GM19240 (cell line): ENCODE results near the gene EML6.

ENCODE experiments used
- DNase-seq: peaks from one replicate; pipeline ENCODE4 v3.0.0; 2011; ENCODE audit warnings: low spot score; ENCODE audit not compliant: insufficient read length

The EML6 gene

GRCh38 chr2:54944724-54945326, 221.4 kb downstream of the EML6 start:
- no peak for DNase-seq

- no peak for DNase-seq
Measured at GRCh38 chr2:54945391-54946219, 222.1 kb downstream of the EML6 start.

GRCh38 chr2:54946220-54946805, 222.9 kb downstream of the EML6 start:
- no peak for DNase-seq

GRCh38 chr2:54947136-54947535, 223.7 kb downstream of the EML6 start:
- no peak for DNase-seq

- no peak for DNase-seq
Measured at GRCh38 chr2:54947646-54948045, 224.2 kb downstream of the EML6 start.

- no peak for DNase-seq
Measured at GRCh38 chr2:54948120-54948519, 224.7 kb downstream of the EML6 start.

GRCh38 chr2:54949431-54949830, 226.0 kb downstream of the EML6 start:
- DNase-seq = no peak

GRCh38 chr2:54950811-54951210, 227.3 kb downstream of the EML6 start:
- no peak for DNase-seq

GRCh38 chr2:54952425-54952824, 229.0 kb downstream of the EML6 start:
- DNase-seq = no peak

GRCh38 chr2:54952978-54953456, 229.6 kb downstream of the EML6 start:
- no peak for DNase-seq

GRCh38 chr2:54954158-54954557, 230.7 kb downstream of the EML6 start:
- no peak for DNase-seq

- DNase-seq = no peak
Measured at GRCh38 chr2:54954705-54955357, 231.4 kb downstream of the EML6 start.

GRCh38 chr2:54955358-54956110, 232.1 kb downstream of the EML6 start:
- no peak for DNase-seq

GRCh38 chr2:54956111-54956627, 232.7 kb downstream of the EML6 start:
- no peak for DNase-seq

- no peak for DNase-seq
Measured at GRCh38 chr2:54957321-54957999, 234.0 kb downstream of the EML6 start.

- DNase-seq = no peak
Measured at GRCh38 chr2:54958717-54959371, 235.4 kb downstream of the EML6 start.

GRCh38 chr2:54960164-54960563, 236.7 kb downstream of the EML6 start:
- no peak for DNase-seq

- DNase-seq = no peak
Measured at GRCh38 chr2:54962511-54962910, 239.0 kb downstream of the EML6 start.

- DNase-seq = no peak
Measured at GRCh38 chr2:54962935-54963440, 239.5 kb downstream of the EML6 start.

GRCh38 chr2:54963476-54963875, 240.0 kb downstream of the EML6 start:
- no peak for DNase-seq
